Prostate gland (tissue), 2 donors: Measurements from ENCODE around the gene LARGE1. TPM values are rescaled to one million over a fixed set of nuclear protein-coding genes. Genes with fewer than 3 reads are reported as not detected.

ENCODE experiments used
- DNase-seq: peaks from one replicate; pipeline ENCODE4 v3.0.0-alpha.2; 2019; ENCODE audit warnings: low spot score
- H3K27ac ChIP-seq, 2 donors: fragments of 200-600 bp; sonication (generic); 2 replicates each; pipeline ENCODE4 v1.5.1; 2017 to 2019
- H3K27me3 ChIP-seq: fragments of 200-600 bp; sonication (generic); replicated peaks from 2 replicates; pipeline ENCODE4 v1.5.1; 2019; ENCODE audit not compliant: insufficient read depth
- H3K36me3 ChIP-seq, 2 donors: fragments of 200-600 bp; sonication (generic); 1 replicate in 1 of 2; 2 replicates in 1 of 2; pipeline versions ENCODE4 v1.5.1 to v1.8.1; 2017 to 2019
- H3K4me1 ChIP-seq: fragments of 200-600 bp; sonication (generic); replicated peaks from 2 replicates; pipeline ENCODE4 v1.5.1; 2019
- H3K4me3 ChIP-seq, 2 donors: fragments of 200-600 bp; sonication (generic); 2 replicates each; pipeline ENCODE4 v1.5.1; 2017 to 2019
- H3K9me3 ChIP-seq: fragments of 200-600 bp; sonication (generic); 2 replicates; pipeline ENCODE4 v1.5.1; 2017
- CTCF ChIP-seq, 4 experiments: fragments of 200-600 bp in 2 of 4; fragments of 450-650 bp in 2 of 4; sonication (generic) in 2 of 4; IDR thresholded peaks; 1 replicate in 3 of 4; 2 replicates in 1 of 4; pipeline ENCODE4 v1.5.1; 2016 to 2019; ENCODE audit warnings: antibody characterized with exemption in 4 of 4, mild to moderate bottlenecking in 2 of 4, moderate library complexity in 2 of 4
- POLR2A ChIP-seq: fragments of 450-650 bp; IDR thresholded peaks from one replicate; pipeline ENCODE4 v1.6.1; 2016; ENCODE audit warnings: antibody characterized with exemption, mild to moderate bottlenecking
- POLR2AphosphoS5 ChIP-seq: sonication (generic); formaldehyde crosslinking; IDR thresholded peaks from one replicate; pipeline ENCODE4 v1.6.1; 2017; ENCODE audit warnings: antibody characterized with exemption
- WGBS: methylation state at CpG from one replicate; pipeline ENCODE4 v1.1.5; 2018; 5-methylcytosine and 5-hydroxymethylcytosine counted together
- intact Hi-C: fragments of 100-400 bp; cut with DNase I; formaldehyde crosslinking; loops from one replicate; pipeline ENCODE4 v1.14.2; 2022
- total RNA-seq, 2 donors: library from RNA; depleted of rRNA; stranded (reverse); fragments of >200 nt; gene quantifications; one replicate each; pipeline ENCODE4 v1.1.0, GENCODE V29; 2016

LARGE1 gene
- total RNA-seq, 2 donors from 2014 or later: 18.6 to 37.4 TPM

GRCh38 chr22:33542153-33542552 is 378.1 kb downstream of the LARGE1 start:
- TF ChIP-seq CTCF (IDR thresholded peaks at IDR 0.05) (no peak), POLR2A (no peak), POLR2AphosphoS5 (no peak)
- Histone ChIP-seq H3K4me3 (no peak overlapping the region), H3K27me3 (no peaks in the 10 kb centered on the region), H3K9me3 (no peaks in the 10 kb centered on the region), H3K4me1 (no peaks in the 10 kb centered on the region), H3K36me3 (no peaks in the 10 kb centered on the region), H3K27ac (no peak overlapping the region)
- DNase-seq: no peak
- WGBS: 76% methylated on average over 3 of the region's 3 CpGs
- intact Hi-C loops: no loop called here

- Histone ChIP-seq H3K4me3 (no peak overlapping the region), H3K9me3 (no peaks in the 10 kb centered on the region), H3K36me3 (no peaks in the 10 kb centered on the region), H3K27me3 (no peaks in the 10 kb centered on the region), H3K4me1 (no peaks in the 10 kb centered on the region), H3K27ac (peak overlapping the region; percentile 26 to 38)
- TF ChIP-seq CTCF (IDR thresholded peaks at IDR 0.05) (no peak), POLR2AphosphoS5 (peak; percentile 78)
- WGBS: 17% methylated on average over 8 of the region's 8 CpGs
- intact Hi-C loops: no loop called here
- DNase-seq: peak; percentile 82
These were observed 380.1 kb downstream of the LARGE1 start for GRCh38 chr22:33539902-33540751.

- DNase-seq: no peak
- intact Hi-C loops: no loop called here
- H3K27me3 ChIP-seq: no peaks in the 10 kb centered on the region
- no peaks in the 10 kb centered on the region for H3K4me1 ChIP-seq
- 78% methylated on average over 5 of the region's 5 CpGs for WGBS
- no peaks in the 10 kb centered on the region for H3K36me3 ChIP-seq
- TF ChIP-seq POLR2AphosphoS5: peak; percentile 17
- TF ChIP-seq CTCF (IDR thresholded peaks at IDR 0.05): no peak
- peak overlapping the region in 1 of 2 donors; percentile 38 for H3K27ac ChIP-seq
- H3K4me3 ChIP-seq: no peak overlapping the region
- H3K9me3 ChIP-seq: no peaks in the 10 kb centered on the region
These were observed 380.9 kb downstream of the LARGE1 start for GRCh38 chr22:33539202-33539901.

GRCh38 chr22:33538277-33538885 is 381.9 kb downstream of the LARGE1 start:
- no peaks in the 10 kb centered on the region for H3K9me3 ChIP-seq
- no peak overlapping the region for H3K4me3 ChIP-seq
- H3K4me1 ChIP-seq: no peaks in the 10 kb centered on the region
- WGBS: 76% methylated on average over 6 of the region's 6 CpGs
- no peak for DNase-seq
- intact Hi-C loops: no loop called here
- no peaks in the 10 kb centered on the region for H3K36me3 ChIP-seq
- no peaks in the 10 kb centered on the region for H3K27me3 ChIP-seq
- no peak for TF ChIP-seq CTCF (IDR thresholded peaks at IDR 0.05)
- TF ChIP-seq POLR2A: no peak
- TF ChIP-seq POLR2AphosphoS5: no peak
- no peak overlapping the region for H3K27ac ChIP-seq
